H9 (cell line): ENCODE results near the gene KAZN. TPM values are rescaled to one million over a fixed set of nuclear protein-coding genes. Genes with fewer than 3 reads are reported as not detected.

Experiments
- DNase-seq: peaks from one replicate; pipeline ENCODE4 v3.0.0-alpha.2; 2017
- H2AFZ ChIP-seq: one replicate; pipeline ENCODE4 v1.6.1; 2013; ENCODE audit warnings: mild to moderate bottlenecking, low read length, control low read depth, moderate library complexity
- H2AK5ac ChIP-seq: 2 replicates; pipeline ENCODE4 v1.6.1; 2013; ENCODE audit warnings: low read length, control low read depth, mixed read lengths; ENCODE audit not compliant: insufficient read length
- H2BK120ac ChIP-seq: one replicate; pipeline ENCODE4 v1.6.1; 2013; ENCODE audit warnings: low read depth, mild to moderate bottlenecking, low read length, control low read depth, inconsistent platforms; ENCODE audit not compliant: poor library complexity, severe bottlenecking
- H2BK12ac ChIP-seq: 2 replicates; pipeline ENCODE4 v1.6.1; 2013; ENCODE audit warnings: low read length, control low read depth, mixed read lengths, low read depth; ENCODE audit not compliant: insufficient read length
- H2BK15ac ChIP-seq: 2 replicates; pipeline ENCODE4 v1.6.1; 2013; ENCODE audit warnings: low read depth, low read length, control low read depth
- H2BK20ac ChIP-seq: one replicate; pipeline ENCODE4 v1.6.1; 2013; ENCODE audit warnings: low read depth, mild to moderate bottlenecking, low read length, control low read depth, inconsistent platforms; ENCODE audit not compliant: poor library complexity, severe bottlenecking
- H2BK5ac ChIP-seq: 2 replicates; pipeline ENCODE4 v1.6.1; 2013; ENCODE audit warnings: low read length, control low read depth, mixed read lengths; ENCODE audit not compliant: insufficient read length
- H3K14ac ChIP-seq: 2 replicates; pipeline ENCODE4 v1.6.1; 2013; ENCODE audit warnings: low read length, control low read depth; ENCODE audit not compliant: insufficient read depth
- H3K18ac ChIP-seq: 2 replicates; pipeline ENCODE4 v1.6.1; 2013; ENCODE audit warnings: low read depth, mild to moderate bottlenecking, mixed read lengths, low read length, control low read depth; ENCODE audit not compliant: insufficient read length
- H3K23ac ChIP-seq: 2 replicates; pipeline ENCODE4 v1.6.1; 2013; ENCODE audit warnings: low read length, control low read depth, mixed read lengths, low read depth; ENCODE audit not compliant: insufficient read length
- H3K23me2 ChIP-seq: 2 replicates; pipeline ENCODE4 v1.6.1; 2013; ENCODE audit warnings: low read depth, mild to moderate bottlenecking, mixed read lengths, low read length, control low read depth; ENCODE audit not compliant: insufficient read length, poor library complexity, severe bottlenecking
- H3K27ac ChIP-seq: 2 replicates; pipeline ENCODE4 v1.5.1; 2013; ENCODE audit warnings: low read length, control low read depth, mixed read lengths, low read depth; ENCODE audit not compliant: insufficient read length
- H3K27me3 ChIP-seq: 2 replicates; pipeline ENCODE4 v1.6.1; 2013; ENCODE audit warnings: low read length, control low read depth, inconsistent platforms; ENCODE audit not compliant: insufficient read depth
- H3K4ac ChIP-seq: 2 replicates; pipeline ENCODE4 v1.6.1; 2013; ENCODE audit warnings: low read depth, mild to moderate bottlenecking, control low read depth, inconsistent platforms, low read length, moderate library complexity
- H3K4me1 ChIP-seq: 2 replicates; pipeline ENCODE4 v1.6.1; 2013; ENCODE audit warnings: low read length, control low read depth, inconsistent platforms; ENCODE audit not compliant: insufficient read depth
- H3K4me2 ChIP-seq: 2 replicates; pipeline ENCODE4 v1.6.1; 2013; ENCODE audit warnings: low read length, control low read depth, mixed read lengths; ENCODE audit not compliant: insufficient read length, insufficient read depth
- H3K56ac ChIP-seq: 2 replicates; pipeline ENCODE4 v1.6.1; 2013; ENCODE audit warnings: low read depth, mild to moderate bottlenecking, mixed read lengths, low read length, control low read depth; ENCODE audit not compliant: insufficient read length
- H3K79me1 ChIP-seq: 2 replicates; pipeline ENCODE4 v1.6.1; 2013; ENCODE audit warnings: low read depth, mild to moderate bottlenecking, moderate library complexity, low read length, control low read depth, inconsistent platforms; ENCODE audit not compliant: insufficient read depth, poor library complexity, severe bottlenecking
- H3K79me2 ChIP-seq: 2 replicates; pipeline ENCODE4 v1.6.1; 2013; ENCODE audit warnings: low read length, control low read depth, inconsistent platforms; ENCODE audit not compliant: insufficient read depth
- H3K9ac ChIP-seq: 2 replicates; pipeline ENCODE4 v1.6.1; 2013; ENCODE audit warnings: low read length, control low read depth, mixed read lengths; ENCODE audit not compliant: insufficient read length; ENCODE audit errors: extremely low read depth
- H3K9me3 ChIP-seq: one replicate; pipeline ENCODE4 v1.6.1; 2013; ENCODE audit warnings: low read depth, low read length, inconsistent platforms; ENCODE audit not compliant: control insufficient read depth
- H3T11ph ChIP-seq: one replicate; pipeline ENCODE4 v1.6.1; 2013; ENCODE audit warnings: mild to moderate bottlenecking, low read length, control low read depth, inconsistent platforms
- H4K20me1 ChIP-seq: one replicate; pipeline ENCODE4 v1.6.1; 2013; ENCODE audit not compliant: control insufficient read depth, insufficient read length, insufficient read depth
- H4K5ac ChIP-seq: 2 replicates; pipeline ENCODE4 v1.6.1; 2013; ENCODE audit warnings: low read depth, mild to moderate bottlenecking, mixed read lengths, low read length, control low read depth; ENCODE audit not compliant: insufficient read length
- H4K8ac ChIP-seq: replicated peaks from 2 replicates; pipeline ENCODE4 v1.6.1; 2013; ENCODE audit warnings: low read length, control low read depth, mixed read lengths, low read depth; ENCODE audit not compliant: insufficient read length
- H4K91ac ChIP-seq: 2 replicates; pipeline ENCODE4 v1.6.1; 2013; ENCODE audit warnings: low read depth, mild to moderate bottlenecking, moderate library complexity, mixed read lengths, low read length, control low read depth; ENCODE audit not compliant: insufficient read length
- H3K27ac Mint-ChIP-seq, 3 experiments: 2 replicates in 2 of 3; 3 replicates in 1 of 3; pipeline ENCODE4 v1.8.0; 2020 to 2021; ENCODE audit warnings: mixed read lengths in 3 of 3, mild to moderate bottlenecking in 1 of 3, moderate library complexity in 1 of 3
- H3K27me3 Mint-ChIP-seq: 2 replicates; pipeline ENCODE4 v1.8.0; 2021; ENCODE audit warnings: low read depth, mild to moderate bottlenecking, moderate library complexity, mixed read lengths
- H3K36me3 Mint-ChIP-seq, 3 experiments: 2 replicates in 2 of 3; 3 replicates in 1 of 3; pipeline ENCODE4 v1.8.0; 2020 to 2021; ENCODE audit warnings: low read depth in 3 of 3, mixed read lengths in 3 of 3; ENCODE audit not compliant: insufficient read depth in 1 of 3
- H3K4me1 Mint-ChIP-seq, 2 experiments: 2 replicates each; pipeline ENCODE4 v1.8.0; 2020; ENCODE audit warnings: mixed read lengths in 2 of 2
- H3K4me3 Mint-ChIP-seq, 2 experiments: 2 replicates in 1 of 2; 3 replicates in 1 of 2; pipeline ENCODE4 v1.8.0; 2020 to 2021; ENCODE audit warnings: mild to moderate bottlenecking in 2 of 2, mixed read lengths in 2 of 2, moderate library complexity in 1 of 2
- H3K9me3 Mint-ChIP-seq, 2 experiments: 2 replicates in 1 of 2; 3 replicates in 1 of 2; pipeline ENCODE4 v1.8.0; 2020; ENCODE audit warnings: mild to moderate bottlenecking in 2 of 2, mixed read lengths in 2 of 2, moderate library complexity in 1 of 2
- CTCF ChIP-seq: fragments of 200-600 bp; sonication (generic); conservative IDR thresholded peaks from 3 replicates; pipeline ENCODE4 v1.8.0; 2021; ENCODE audit warnings: antibody characterized with exemption, mild to moderate bottlenecking
- WGBS: extraction: QIAGEN DNeasy Blood & Tissue Kit; methylation state at CpG from one replicate; pipeline ENCODE4 v1.1.7; 2013; ENCODE audit warnings: missing lambda C conversion rate, low lambda C conversion rate, mixed read lengths; ENCODE audit not compliant: insufficient read length; ENCODE audit errors: extremely low coverage; 5-methylcytosine and 5-hydroxymethylcytosine counted together
- total RNA-seq: library from RNA; stranded (reverse); gene quantifications from 2 replicates; pipeline ENCODE4 v1.2.1, GENCODE V29; 2021

KAZN gene
- total RNA-seq, 1 experiment from 2014 or later = 7.6 TPM

GRCh38 chr1:14848203-14848602, 249.7 kb downstream of the KAZN start:
- Histone ChIP-seq H3T11ph (no peak overlapping the region), H3K14ac (no peak overlapping the region), H3K4me2 (no peak overlapping the region), H3K56ac (no peak overlapping the region), H4K20me1 (no peaks in the 10 kb centered on the region), H2BK20ac (no peak overlapping the region), H3K9ac (no peak overlapping the region), H2BK15ac (no peak overlapping the region), H2AK5ac (no peak overlapping the region), H4K8ac (no peak overlapping the region), H3K4me1 (no peaks in the 10 kb centered on the region), H2BK120ac (no peak overlapping the region), H3K27ac (no peak overlapping the region), H2BK5ac (no peak overlapping the region), H3K9me3 (no peaks in the 10 kb centered on the region), H3K4ac (no peak overlapping the region), H4K91ac (no peak overlapping the region), H3K18ac (no peak overlapping the region), H2BK12ac (no peak overlapping the region), H3K27me3 (no peaks in the 10 kb centered on the region), H3K79me2 (no peaks in the 10 kb centered on the region), H3K23ac (no peak overlapping the region), H4K5ac (no peak overlapping the region), H3K79me1 (no peaks in the 10 kb centered on the region), H2AFZ (no peak overlapping the region), H3K23me2 (no peaks in the 10 kb centered on the region)
- TF ChIP-seq CTCF = no peak
- Mint-ChIP-seq H3K9me3 (peaks cover 0 to 2% of the 10 kb centered on the region in 2 experiments; a peak in 1 of 5 replicates), H3K4me3 (no peak overlapping the region), H3K4me1 (no peaks in the 10 kb centered on the region; a peak in 1 of 4 replicates), H3K36me3 (no peaks in the 10 kb centered on the region; a peak in 1 of 7 replicates), H3K27ac (no peak overlapping the region), H3K27me3 (peaks cover 6% of the 10 kb centered on the region)
- no CpG with 5 or more reads among the region's 6 CpGs for WGBS
- no peak for DNase-seq
